Mammary epithelial cell (primary cell): ENCODE data around the gene RBMS3.

Experiments
- EZH2 ChIP-seq: IDR thresholded peaks from 2 replicates; pipeline ENCODE4 v1.6.1; 2012; ENCODE audit warnings: low read length, inconsistent platforms, borderline replicate concordance
- TF ChIP-seq, protein P1 (sequence below), 2 donors: IDR thresholded peaks in 1 of 2; conservative IDR thresholded peaks in 1 of 2; 2 replicates each; pipeline ENCODE4 v1.5.1; 2011 to 2012; ENCODE audit warnings: inconsistent platforms in 2 of 2, low read length in 2 of 2, mild to moderate bottlenecking in 2 of 2, control low read depth in 1 of 2, low read depth in 1 of 2; ENCODE audit not compliant: insufficient read depth in 1 of 2; ENCODE audit errors: extremely low read depth in 1 of 2

GRCh38 chr3:29679944-29680343 lies 399.1 kb downstream of the RBMS3 start:
- TF ChIP-seq, protein P1, sequence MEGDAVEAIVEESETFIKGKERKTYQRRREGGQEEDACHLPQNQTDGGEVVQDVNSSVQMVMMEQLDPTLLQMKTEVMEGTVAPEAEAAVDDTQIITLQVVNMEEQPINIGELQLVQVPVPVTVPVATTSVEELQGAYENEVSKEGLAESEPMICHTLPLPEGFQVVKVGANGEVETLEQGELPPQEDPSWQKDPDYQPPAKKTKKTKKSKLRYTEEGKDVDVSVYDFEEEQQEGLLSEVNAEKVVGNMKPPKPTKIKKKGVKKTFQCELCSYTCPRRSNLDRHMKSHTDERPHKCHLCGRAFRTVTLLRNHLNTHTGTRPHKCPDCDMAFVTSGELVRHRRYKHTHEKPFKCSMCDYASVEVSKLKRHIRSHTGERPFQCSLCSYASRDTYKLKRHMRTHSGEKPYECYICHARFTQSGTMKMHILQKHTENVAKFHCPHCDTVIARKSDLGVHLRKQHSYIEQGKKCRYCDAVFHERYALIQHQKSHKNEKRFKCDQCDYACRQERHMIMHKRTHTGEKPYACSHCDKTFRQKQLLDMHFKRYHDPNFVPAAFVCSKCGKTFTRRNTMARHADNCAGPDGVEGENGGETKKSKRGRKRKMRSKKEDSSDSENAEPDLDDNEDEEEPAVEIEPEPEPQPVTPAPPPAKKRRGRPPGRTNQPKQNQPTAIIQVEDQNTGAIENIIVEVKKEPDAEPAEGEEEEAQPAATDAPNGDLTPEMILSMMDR (conservative IDR thresholded peaks at IDR 0.05 in 1 of 2, IDR thresholded peaks at IDR 0.05 in 1 of 2; ENCODE audit: extremely low read depth in 1 of 2, insufficient read depth in 1 of 2, low read depth in 1 of 2, low read length in 2 of 2), result no peak
- no peak for TF ChIP-seq EZH2
